WTC11 (cell line): ENCODE results near the gene RASL10A. TPM values are rescaled to one million over a fixed set of nuclear protein-coding genes. Genes with fewer than 3 reads are reported as not detected.
A peak's percentile ranks its signal among the peaks of the same experiment; 100 is the strongest.

ENCODE experiments used
- ATAC-seq: fragments of 200-7000 bp; cut with Tn5 transposase; 2 replicates; pipeline ENCODE4 v1.10.0; 2021; ENCODE audit warnings: mild to moderate bottlenecking, moderate library complexity
- CTCF ChIA-PET: fragments of 300-600 bp; sonication (Branson Sonifier 250); formaldehyde crosslinking; loops from one replicate; lab custom pipeline; 2021; ENCODE audit warnings: antibody characterized with exemption; lab: Charles Lee
- POLR2A ChIA-PET: fragments of 350-600 bp; sonication (Branson Sonifier 250); formaldehyde crosslinking; loops from one replicate; lab custom pipeline; 2021; ENCODE audit warnings: antibody characterized with exemption; lab: Charles Lee
- DNase-seq: peaks from one replicate; pipeline ENCODE4 v3.0.0; 2021; ENCODE audit warnings: low spot score
- H3K27ac Mint-ChIP-seq: 2 replicates; pipeline ENCODE4 v1.8.0; 2021; ENCODE audit warnings: mixed read lengths
- H3K27me3 Mint-ChIP-seq: 2 replicates; pipeline ENCODE4 v1.8.0; 2021; ENCODE audit warnings: low read depth, mild to moderate bottlenecking, moderate library complexity, mixed read lengths
- H3K36me3 Mint-ChIP-seq: 2 replicates; pipeline ENCODE4 v1.8.0; 2021; ENCODE audit warnings: mixed read lengths
- H3K4me1 Mint-ChIP-seq: 2 replicates; pipeline ENCODE4 v1.8.0; 2022; ENCODE audit warnings: mixed read lengths
- H3K4me3 Mint-ChIP-seq: 2 replicates; pipeline ENCODE4 v1.8.0; 2021; ENCODE audit warnings: mild to moderate bottlenecking, moderate library complexity, mixed read lengths
- H3K9me3 Mint-ChIP-seq: 2 replicates; pipeline ENCODE4 v1.8.0; 2021; ENCODE audit warnings: mixed read lengths
- EMX1 ChIP-seq: fragments of 250-450 bp; sonication (Bioruptor Pico); IDR thresholded peaks from 2 replicates; pipeline ENCODE4 v1.8.0; 2021; ENCODE audit warnings: mild to moderate bottlenecking
- FOXP1 ChIP-seq: sonication (generic); formaldehyde crosslinking; IDR thresholded peaks from 2 replicates; pipeline ENCODE4 v1.8.0; 2022; ENCODE audit warnings: missing genetic modification reagents, mild to moderate bottlenecking, moderate library complexity, borderline replicate concordance
- NFATC4 ChIP-seq: fragments of 250-450 bp; sonication (Bioruptor Pico); IDR thresholded peaks from 2 replicates; pipeline ENCODE4 v1.9.0; 2021; ENCODE audit warnings: mild to moderate bottlenecking
- SMAD3 ChIP-seq: sonication (generic); formaldehyde crosslinking; IDR thresholded peaks from 2 replicates; pipeline ENCODE4 v1.8.0; 2022; ENCODE audit warnings: missing genetic modification reagents, mild to moderate bottlenecking, borderline replicate concordance
- STAT6 ChIP-seq: sonication (generic); formaldehyde crosslinking; conservative IDR thresholded peaks from 2 replicates; pipeline ENCODE4 v1.8.1; 2023; ENCODE audit warnings: mild to moderate bottlenecking, low read depth, missing genetic modification reagents, moderate library complexity
- ZNF232 ChIP-seq: sonication (generic); formaldehyde crosslinking; IDR thresholded peaks from 2 replicates; pipeline ENCODE4 v1.8.0; 2022; ENCODE audit warnings: mild to moderate bottlenecking, missing genetic modification reagents
- ZNF263 ChIP-seq: sonication (generic); formaldehyde crosslinking; IDR thresholded peaks from 2 replicates; pipeline ENCODE4 v1.8.1; 2022; ENCODE audit warnings: low read depth, mild to moderate bottlenecking, moderate library complexity, missing genetic modification reagents
- ZNF416 ChIP-seq: fragments of 250-450 bp; sonication (Bioruptor Pico); IDR thresholded peaks from 2 replicates; pipeline ENCODE4 v1.9.0; 2021; ENCODE audit warnings: mild to moderate bottlenecking, inconsistent platforms
- ZNF512 ChIP-seq: sonication (generic); formaldehyde crosslinking; IDR thresholded peaks from 2 replicates; pipeline ENCODE4 v1.8.1; 2022; ENCODE audit warnings: missing genetic modification reagents, borderline replicate concordance
- ZNF532 ChIP-seq: fragments of 250-450 bp; sonication (Bioruptor Pico); IDR thresholded peaks from 2 replicates; pipeline ENCODE4 v1.9.0; 2021; ENCODE audit warnings: mild to moderate bottlenecking, borderline replicate concordance
- total RNA-seq: library from RNA; stranded (reverse); gene quantifications from 3 replicates; pipeline ENCODE4 v1.2.3, GENCODE V29; 2021
- TF ChIP-seq, protein P1 (sequence below): sonication (generic); formaldehyde crosslinking; IDR thresholded peaks from 2 replicates; pipeline ENCODE4 v1.8.0; 2022; ENCODE audit warnings: mild to moderate bottlenecking, missing genetic modification reagents
- TF ChIP-seq, protein P2 (sequence below): sonication (generic); formaldehyde crosslinking; IDR thresholded peaks from 2 replicates; pipeline ENCODE4 v1.8.1; 2023; ENCODE audit warnings: mild to moderate bottlenecking, missing genetic modification reagents
- TF ChIP-seq, protein P3 (sequence below): fragments of 200-600 bp; IDR thresholded peaks from 2 replicates; pipeline ENCODE4 v1.8.0; 2022; ENCODE audit warnings: antibody characterized with exemption

The RASL10A gene
- total RNA-seq, 1 experiment from 2014 or later: 1.6 TPM

DNA sequence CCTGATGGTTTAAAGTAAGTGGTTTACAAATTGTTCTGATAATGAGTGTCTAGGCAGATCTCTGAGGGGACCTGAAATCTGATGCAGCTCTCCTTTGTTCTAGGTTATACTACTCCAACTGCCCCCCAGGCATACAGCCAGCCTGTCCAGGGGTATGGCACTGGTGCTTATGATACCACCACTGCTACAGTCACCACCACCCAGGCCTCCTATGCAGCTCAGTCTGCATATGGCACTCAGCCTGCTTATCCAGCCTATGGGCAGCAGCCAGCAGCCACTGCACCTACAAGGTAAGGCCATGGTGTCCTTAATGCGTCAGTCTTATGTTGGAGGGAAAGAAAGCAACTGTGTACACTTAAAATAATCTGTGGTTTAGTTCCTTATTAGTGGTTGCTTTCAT lies 37.6 kb downstream of the RASL10A start:
- CTCF ChIA-PET: no interaction called here
- TF ChIP-seq, protein P1, sequence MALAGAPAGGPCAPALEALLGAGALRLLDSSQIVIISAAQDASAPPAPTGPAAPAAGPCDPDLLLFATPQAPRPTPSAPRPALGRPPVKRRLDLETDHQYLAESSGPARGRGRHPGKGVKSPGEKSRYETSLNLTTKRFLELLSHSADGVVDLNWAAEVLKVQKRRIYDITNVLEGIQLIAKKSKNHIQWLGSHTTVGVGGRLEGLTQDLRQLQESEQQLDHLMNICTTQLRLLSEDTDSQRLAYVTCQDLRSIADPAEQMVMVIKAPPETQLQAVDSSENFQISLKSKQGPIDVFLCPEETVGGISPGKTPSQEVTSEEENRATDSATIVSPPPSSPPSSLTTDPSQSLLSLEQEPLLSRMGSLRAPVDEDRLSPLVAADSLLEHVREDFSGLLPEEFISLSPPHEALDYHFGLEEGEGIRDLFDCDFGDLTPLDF (CRISPR knock-in tag): no peak
- TF ChIP-seq FOXP1 (CRISPR knock-in tag) (no peak), ZNF512 (CRISPR knock-in tag) (no peak), ZNF532 (no peak), ZNF232 (no peak), EMX1 (no peak), ZNF263 (CRISPR knock-in tag) (no peak), ZNF416 (no peak), SMAD3 (CRISPR knock-in tag) (no peak)
- TF ChIP-seq, protein P2, sequence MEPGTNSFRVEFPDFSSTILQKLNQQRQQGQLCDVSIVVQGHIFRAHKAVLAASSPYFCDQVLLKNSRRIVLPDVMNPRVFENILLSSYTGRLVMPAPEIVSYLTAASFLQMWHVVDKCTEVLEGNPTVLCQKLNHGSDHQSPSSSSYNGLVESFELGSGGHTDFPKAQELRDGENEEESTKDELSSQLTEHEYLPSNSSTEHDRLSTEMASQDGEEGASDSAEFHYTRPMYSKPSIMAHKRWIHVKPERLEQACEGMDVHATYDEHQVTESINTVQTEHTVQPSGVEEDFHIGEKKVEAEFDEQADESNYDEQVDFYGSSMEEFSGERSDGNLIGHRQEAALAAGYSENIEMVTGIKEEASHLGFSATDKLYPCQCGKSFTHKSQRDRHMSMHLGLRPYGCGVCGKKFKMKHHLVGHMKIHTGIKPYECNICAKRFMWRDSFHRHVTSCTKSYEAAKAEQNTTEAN (CRISPR knock-in tag): no peak
- TF ChIP-seq, protein P3, sequence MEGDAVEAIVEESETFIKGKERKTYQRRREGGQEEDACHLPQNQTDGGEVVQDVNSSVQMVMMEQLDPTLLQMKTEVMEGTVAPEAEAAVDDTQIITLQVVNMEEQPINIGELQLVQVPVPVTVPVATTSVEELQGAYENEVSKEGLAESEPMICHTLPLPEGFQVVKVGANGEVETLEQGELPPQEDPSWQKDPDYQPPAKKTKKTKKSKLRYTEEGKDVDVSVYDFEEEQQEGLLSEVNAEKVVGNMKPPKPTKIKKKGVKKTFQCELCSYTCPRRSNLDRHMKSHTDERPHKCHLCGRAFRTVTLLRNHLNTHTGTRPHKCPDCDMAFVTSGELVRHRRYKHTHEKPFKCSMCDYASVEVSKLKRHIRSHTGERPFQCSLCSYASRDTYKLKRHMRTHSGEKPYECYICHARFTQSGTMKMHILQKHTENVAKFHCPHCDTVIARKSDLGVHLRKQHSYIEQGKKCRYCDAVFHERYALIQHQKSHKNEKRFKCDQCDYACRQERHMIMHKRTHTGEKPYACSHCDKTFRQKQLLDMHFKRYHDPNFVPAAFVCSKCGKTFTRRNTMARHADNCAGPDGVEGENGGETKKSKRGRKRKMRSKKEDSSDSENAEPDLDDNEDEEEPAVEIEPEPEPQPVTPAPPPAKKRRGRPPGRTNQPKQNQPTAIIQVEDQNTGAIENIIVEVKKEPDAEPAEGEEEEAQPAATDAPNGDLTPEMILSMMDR: no peak
- TF ChIP-seq, all 79 proteins: peak for 0
- no peaks in the 10 kb centered on the region for H3K9me3 Mint-ChIP-seq
- no peak for DNase-seq
- peaks cover 4% of the 10 kb centered on the region; the same call in 1 of the 2 replicates for H3K4me1 Mint-ChIP-seq
- ATAC-seq: no peak
- no peak overlapping the region for H3K4me3 Mint-ChIP-seq
- peaks cover 98% of the 10 kb centered on the region for H3K36me3 Mint-ChIP-seq
- H3K27ac Mint-ChIP-seq: peak overlapping the region; percentile 61; the same call in 1 of the 2 replicates
- POLR2A ChIA-PET: no interaction called here
- H3K27me3 Mint-ChIP-seq: no peaks in the 10 kb centered on the region

- Mint-ChIP-seq H3K4me3 (no peak overlapping the region), H3K36me3 (peaks cover 95% of the 10 kb centered on the region), H3K9me3 (no peaks in the 10 kb centered on the region), H3K27me3 (no peaks in the 10 kb centered on the region), H3K27ac (peak overlapping the region; percentile 50; the same call in 1 of the 2 replicates), H3K4me1 (peaks cover 17% of the 10 kb centered on the region)
- TF ChIP-seq NFATC4 (CRISPR knock-in tag): no peak
- no peak for TF ChIP-seq STAT6 (CRISPR knock-in tag)
- DNase-seq (no peak), ATAC-seq (no peak)
- ChIA-PET CTCF (no interaction called here), POLR2A (no interaction called here)
Measured at GRCh38 chr22:29275819-29276565, 39.5 kb downstream of the RASL10A start.
